GM12892 (cell line): ENCODE results near the gene LIN28A.

Experiments used
- POLR2A ChIP-seq: IDR thresholded peaks from 2 replicates; pipeline ENCODE4 v1.6.1; 2011; ENCODE audit warnings: low read depth, low read length, control low read depth
- POLR2AphosphoS5 ChIP-seq: IDR thresholded peaks from 2 replicates; pipeline ENCODE4 v1.6.1; 2011; ENCODE audit warnings: low read depth, low read length, control low read depth

DNA sequence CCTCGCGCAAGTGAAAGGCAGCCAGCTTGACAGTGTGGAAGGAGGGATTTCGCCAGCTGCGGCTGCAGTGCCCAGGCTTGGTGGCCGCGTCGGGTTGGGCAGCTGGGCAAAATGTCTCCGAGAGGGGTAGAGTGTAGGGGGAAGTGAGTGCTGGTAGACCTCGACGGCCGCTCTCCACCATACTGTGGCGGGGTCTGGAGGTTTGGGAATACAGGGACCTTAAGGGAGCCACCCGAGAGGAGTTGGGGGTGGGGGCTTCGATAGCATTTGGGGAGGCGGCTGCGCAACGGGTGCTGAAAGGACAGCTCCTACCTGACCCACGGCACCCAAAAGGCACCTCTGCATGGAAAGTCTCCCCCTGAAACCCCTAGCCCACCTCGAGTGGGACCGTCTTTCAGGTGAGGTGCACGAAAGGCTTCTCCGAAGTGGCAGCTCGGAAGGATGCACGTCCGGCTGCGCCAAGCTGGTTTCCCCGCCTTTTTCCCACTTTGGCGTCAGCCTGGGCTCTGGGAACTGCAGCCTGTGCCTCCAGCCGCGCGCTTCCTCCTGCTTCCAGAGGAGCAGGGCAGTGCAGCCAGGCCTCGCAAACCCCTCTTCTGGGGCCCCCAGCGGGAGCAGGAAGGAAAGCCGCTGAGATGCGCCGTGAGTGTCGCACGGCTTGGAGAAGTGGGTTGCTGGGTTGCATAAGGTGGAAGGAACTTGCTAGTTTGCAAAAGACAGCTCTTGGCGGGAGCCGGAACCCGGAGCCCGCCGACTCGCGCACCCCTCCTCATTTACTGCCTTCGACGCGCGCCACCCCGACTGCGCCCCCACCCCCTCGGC lies 61.1 kb downstream of the LIN28A start:
- no peak for TF ChIP-seq POLR2A
- 0 out of 2 replicates have a peak, but pooled peaks have one; percentile 20 for TF ChIP-seq POLR2AphosphoS5
